Breast epithelium (tissue), 3 donors: ENCODE data around the gene SLC16A14.

Experiments
- CTCF ChIP-seq, 3 donors: fragments of 450-650 bp; IDR thresholded peaks; one replicate each; pipeline ENCODE4 v1.5.1; 2016 to 2017; ENCODE audit warnings: antibody characterized with exemption in 3 of 3, mild to moderate bottlenecking in 3 of 3, moderate library complexity in 3 of 3
- POLR2A ChIP-seq: fragments of 450-650 bp; IDR thresholded peaks from one replicate; pipeline ENCODE4 v1.6.1; 2016; ENCODE audit warnings: antibody characterized with exemption, mild to moderate bottlenecking, moderate library complexity
- POLR2AphosphoS5 ChIP-seq, 3 donors: sonication (generic); formaldehyde crosslinking; IDR thresholded peaks; one replicate each; pipeline ENCODE4 v1.6.1; 2017; ENCODE audit warnings: antibody characterized with exemption in 3 of 3

- TF ChIP-seq CTCF (IDR thresholded peaks at IDR 0.05) (no peak), POLR2A (no peak), POLR2AphosphoS5 (IDR thresholded peaks at IDR 0.05) (no peak)
These were observed 75.5 kb downstream of the SLC16A14 start for GRCh38 chr2:229993236-229993635.
